Karpas-422 (cell line): ENCODE results near the gene GUCY1A2. TPM values are rescaled to one million over a fixed set of nuclear protein-coding genes. Genes with fewer than 3 reads are reported as not detected.
"Not testable (repeated sequence)": the region's sequence is repeated elsewhere in the genome, so short reads cannot be mapped to it uniquely, and the experiment has no call there.

Experiments used
- DNase-seq: peaks from one replicate; pipeline ENCODE4 v3.0.0-alpha.2; 2015
- H2AFZ ChIP-seq: fragments of 200-600 bp; sonication (generic); 2 replicates; pipeline ENCODE4 v1.6.1; 2014; ENCODE audit warnings: antibody characterized with exemption, low read length, mixed read lengths
- H3K27ac ChIP-seq: fragments of 200-600 bp; sonication (generic); 2 replicates; pipeline ENCODE4 v1.5.1; 2014; ENCODE audit warnings: mild to moderate bottlenecking, low read length, moderate library complexity
- H3K27me3 ChIP-seq: fragments of 200-600 bp; sonication (generic); 2 replicates; pipeline ENCODE4 v1.6.1; 2014; ENCODE audit warnings: low read length, mixed read lengths
- H3K36me3 ChIP-seq: fragments of 200-600 bp; sonication (generic); 2 replicates; pipeline ENCODE4 v1.6.1; 2014; ENCODE audit warnings: low read length, mixed read lengths; ENCODE audit not compliant: insufficient read depth
- H3K4me1 ChIP-seq: fragments of 200-600 bp; sonication (generic); 2 replicates; pipeline ENCODE4 v1.6.1; 2014; ENCODE audit warnings: mild to moderate bottlenecking, low read length, mixed read lengths
- H3K4me2 ChIP-seq: fragments of 200-600 bp; sonication (generic); 2 replicates; pipeline ENCODE4 v1.6.1; 2014; ENCODE audit warnings: low read length, low read depth, mild to moderate bottlenecking; ENCODE audit not compliant: poor library complexity, severe bottlenecking
- H3K4me3 ChIP-seq: fragments of 200-600 bp; sonication (generic); 2 replicates; pipeline ENCODE4 v1.5.1; 2014; ENCODE audit warnings: mild to moderate bottlenecking, antibody characterized with exemption, low read length, mixed read lengths
- H3K79me2 ChIP-seq: fragments of 200-600 bp; sonication (generic); 2 replicates; pipeline ENCODE4 v1.6.1; 2014; ENCODE audit warnings: mild to moderate bottlenecking, low read length, mixed read lengths
- H3K9ac ChIP-seq: fragments of 200-600 bp; sonication (generic); 2 replicates; pipeline ENCODE4 v1.6.0; 2014; ENCODE audit warnings: low read length
- H3K9me2 ChIP-seq: fragments of 200-600 bp; sonication (generic), shearing (Covaris generic); replicated peaks from 2 replicates; pipeline ENCODE4 v1.6.0; 2014; ENCODE audit warnings: mild to moderate bottlenecking, low read length, moderate library complexity; ENCODE audit not compliant: insufficient read depth
- H3K9me3 ChIP-seq: fragments of 300-700, 200-600 bp; sonication (generic); 2 replicates; pipeline ENCODE4 v1.6.1; 2014; ENCODE audit warnings: low read length, mixed read lengths
- H4K20me1 ChIP-seq: fragments of 200-600 bp; sonication (generic); 2 replicates; pipeline ENCODE4 v1.6.1; 2014; ENCODE audit warnings: mild to moderate bottlenecking, antibody characterized with exemption, low read length, low read depth; ENCODE audit not compliant: insufficient read depth
- total RNA-seq: library from RNA; depleted of rRNA; stranded (reverse); fragments of >200 nt; shearing (Covaris generic); gene quantifications from 2 replicates; pipeline ENCODE4 v1.2.3, GENCODE V29; 2014; ENCODE audit warnings: low replicate concordance

Gene GUCY1A2
- total RNA-seq, 1 experiment from 2014 or later, result 0.04 TPM

GRCh38 chr11:106777302-106777701 is 241.0 kb downstream of the GUCY1A2 start:
- not testable (repeated sequence) for H3K9me3 ChIP-seq, DNase-seq, H3K9me2 ChIP-seq, H3K27ac ChIP-seq, H3K9ac ChIP-seq, H3K4me2 ChIP-seq, H3K4me3 ChIP-seq, H3K27me3 ChIP-seq, H4K20me1 ChIP-seq, H3K4me1 ChIP-seq, H3K79me2 ChIP-seq, H2AFZ ChIP-seq, H3K36me3 ChIP-seq

- no peaks in the 10 kb centered on the region; the same call in 1 of the 2 replicates for H3K27me3 ChIP-seq
- no peak overlapping the region for H3K4me3 ChIP-seq
- H3K9ac ChIP-seq, result no peak overlapping the region
- no peaks in the 10 kb centered on the region for H3K36me3 ChIP-seq
- no peak for DNase-seq
- no peaks in the 10 kb centered on the region for H3K9me3 ChIP-seq
- no peaks in the 10 kb centered on the region for H3K4me1 ChIP-seq
- no peak overlapping the region for H3K4me2 ChIP-seq
- H3K9me2 ChIP-seq, result no peaks in the 10 kb centered on the region
- H3K27ac ChIP-seq, result no peak overlapping the region
- H4K20me1 ChIP-seq, result no peaks in the 10 kb centered on the region
- H2AFZ ChIP-seq, result no peak overlapping the region
- H3K79me2 ChIP-seq, result no peaks in the 10 kb centered on the region
Observed at GRCh38 chr11:106770489-106771085, 247.7 kb downstream of the GUCY1A2 start.

GRCh38 chr11:106765469-106766258 is 252.6 kb downstream of the GUCY1A2 start:
- H3K4me3 ChIP-seq, result no peak overlapping the region
- no peak overlapping the region for H2AFZ ChIP-seq
- DNase-seq, result no peak
- no peaks in the 10 kb centered on the region for H3K9me2 ChIP-seq
- no peaks in the 10 kb centered on the region for H3K27me3 ChIP-seq
- no peaks in the 10 kb centered on the region for H3K79me2 ChIP-seq
- H3K4me1 ChIP-seq, result no peaks in the 10 kb centered on the region
- H4K20me1 ChIP-seq, result no peaks in the 10 kb centered on the region
- no peak overlapping the region for H3K27ac ChIP-seq
- H3K36me3 ChIP-seq, result no peaks in the 10 kb centered on the region
- H3K4me2 ChIP-seq, result no peak overlapping the region
- H3K9ac ChIP-seq, result no peak overlapping the region
- no peaks in the 10 kb centered on the region for H3K9me3 ChIP-seq

- no peak overlapping the region for H3K9ac ChIP-seq
- H3K27ac ChIP-seq, result no peak overlapping the region
- H3K4me3 ChIP-seq, result no peak overlapping the region
- no peaks in the 10 kb centered on the region for H3K9me2 ChIP-seq
- no peaks in the 10 kb centered on the region for H3K79me2 ChIP-seq
- H3K9me3 ChIP-seq, result no peaks in the 10 kb centered on the region
- no peaks in the 10 kb centered on the region for H3K27me3 ChIP-seq
- DNase-seq, result no peak
- H3K4me2 ChIP-seq, result no peak overlapping the region
- H4K20me1 ChIP-seq, result no peaks in the 10 kb centered on the region
- H3K4me1 ChIP-seq, result no peaks in the 10 kb centered on the region
- no peaks in the 10 kb centered on the region for H3K36me3 ChIP-seq
- H2AFZ ChIP-seq, result no peak overlapping the region
Observed at GRCh38 chr11:106763501-106763900, 254.8 kb downstream of the GUCY1A2 start.

- H2AFZ ChIP-seq, result no peak overlapping the region
- H3K27ac ChIP-seq, result no peak overlapping the region
- no peak overlapping the region for H3K9ac ChIP-seq
- no peaks in the 10 kb centered on the region for H3K27me3 ChIP-seq
- no peak overlapping the region for H3K4me3 ChIP-seq
- no peaks in the 10 kb centered on the region for H3K9me3 ChIP-seq
- no peaks in the 10 kb centered on the region for H3K79me2 ChIP-seq
- H3K4me1 ChIP-seq, result no peaks in the 10 kb centered on the region
- H3K36me3 ChIP-seq, result no peaks in the 10 kb centered on the region
- no peaks in the 10 kb centered on the region for H4K20me1 ChIP-seq
- H3K4me2 ChIP-seq, result no peak overlapping the region
- DNase-seq, result no peak
- no peaks in the 10 kb centered on the region for H3K9me2 ChIP-seq
Observed at GRCh38 chr11:106761745-106762144, 256.5 kb downstream of the GUCY1A2 start.

GRCh38 chr11:106761240-106761639 is 257.0 kb downstream of the GUCY1A2 start:
- no peaks in the 10 kb centered on the region for H3K27me3 ChIP-seq
- H3K9me3 ChIP-seq, result no peaks in the 10 kb centered on the region
- H2AFZ ChIP-seq, result no peak overlapping the region
- no peak overlapping the region for H3K27ac ChIP-seq
- H3K9ac ChIP-seq, result no peak overlapping the region
- no peak for DNase-seq
- no peaks in the 10 kb centered on the region for H3K4me1 ChIP-seq
- no peak overlapping the region for H3K4me2 ChIP-seq
- no peaks in the 10 kb centered on the region for H3K9me2 ChIP-seq
- H3K36me3 ChIP-seq, result no peaks in the 10 kb centered on the region
- H3K79me2 ChIP-seq, result no peaks in the 10 kb centered on the region
- H4K20me1 ChIP-seq, result no peaks in the 10 kb centered on the region
- no peak overlapping the region for H3K4me3 ChIP-seq

GRCh38 chr11:106748059-106748458 is 270.2 kb downstream of the GUCY1A2 start:
- Histone ChIP-seq H3K79me2 (no peaks in the 10 kb centered on the region), H2AFZ (no peak overlapping the region), H3K4me2 (no peak overlapping the region), H3K4me3 (no peak overlapping the region), H4K20me1 (no peaks in the 10 kb centered on the region), H3K27ac (no peak overlapping the region), H3K9me2 (no peaks in the 10 kb centered on the region; the same call in 1 of the 2 replicates), H3K9me3 (no peaks in the 10 kb centered on the region), H3K9ac (no peak overlapping the region), H3K36me3 (no peaks in the 10 kb centered on the region), H3K4me1 (no peaks in the 10 kb centered on the region), H3K27me3 (no peaks in the 10 kb centered on the region)
- no peak for DNase-seq

GRCh38 chr11:106745941-106746340 is 272.3 kb downstream of the GUCY1A2 start:
- Histone ChIP-seq H3K4me1 (no peaks in the 10 kb centered on the region), H4K20me1 (no peaks in the 10 kb centered on the region), H3K9me3 (no peaks in the 10 kb centered on the region), H3K9ac (no peak overlapping the region), H2AFZ (no peak overlapping the region), H3K27me3 (no peaks in the 10 kb centered on the region), H3K4me3 (no peak overlapping the region), H3K79me2 (no peaks in the 10 kb centered on the region), H3K36me3 (no peaks in the 10 kb centered on the region), H3K9me2 (peaks cover 4% of the 10 kb centered on the region; the same call in 1 of the 2 replicates), H3K4me2 (no peak overlapping the region), H3K27ac (no peak overlapping the region)
- no peak for DNase-seq
